ENCODE results near the gene DIPK1B.

The DIPK1B gene

GRCh38 chr9:136762915-136763648 lies 50.7 kb downstream of the DIPK1B start:
- Histone ChIP-seq H3K4me3 (replicated peaks; ENCODE audit: insufficient read depth, low read length) (no peak overlapping the region), H3K27me3 (ENCODE audit: insufficient read depth, poor library complexity, severe bottlenecking) (no peaks in the 10 kb centered on the region), H3K27ac (replicated peaks) (no peak overlapping the region)
- TF ChIP-seq CTCF (IDR thresholded peaks at IDR 0.05; ENCODE audit: insufficient read depth, low read length) (no peak), POLR2AphosphoS5 (IDR thresholded peaks at IDR 0.05; ENCODE audit: low read depth) (no peak), REST (IDR thresholded peaks at IDR 0.05; ENCODE audit: insufficient replicate concordance, low read depth) (no peak), SPI1 (IDR thresholded peaks at IDR 0.05; ENCODE audit: borderline replicate concordance, low read depth) (no peak), GABPA (IDR thresholded peaks at IDR 0.05; ENCODE audit: low read depth) (no peak)
- no peak for DNase-seq (ENCODE audit: low read depth in 1 of 2, low spot score in 1 of 2)

GRCh38 chr9:136763649-136764035 lies 51.3 kb downstream of the DIPK1B start:
- Histone ChIP-seq H3K4me3 (replicated peaks; ENCODE audit: insufficient read depth, low read length) (no peak overlapping the region), H3K27me3 (ENCODE audit: insufficient read depth, poor library complexity, severe bottlenecking) (no peaks in the 10 kb centered on the region), H3K27ac (replicated peaks) (no peak overlapping the region)
- no peak for TF ChIP-seq POLR2AphosphoS5 (IDR thresholded peaks at IDR 0.05; ENCODE audit: low read depth)
- no peak for TF ChIP-seq SPI1 (IDR thresholded peaks at IDR 0.05; ENCODE audit: borderline replicate concordance, low read depth)
- TF ChIP-seq CTCF (IDR thresholded peaks at IDR 0.05; ENCODE audit: insufficient read depth, low read length) = no peak
- no peak for TF ChIP-seq REST (IDR thresholded peaks at IDR 0.05; ENCODE audit: insufficient replicate concordance, low read depth)
- TF ChIP-seq GABPA (IDR thresholded peaks at IDR 0.05; ENCODE audit: low read depth) = no peak
- no peak for DNase-seq (ENCODE audit: low read depth in 1 of 2, low spot score in 1 of 2)

- Histone ChIP-seq H3K27me3 (ENCODE audit: insufficient read depth, poor library complexity, severe bottlenecking) (no peaks in the 10 kb centered on the region), H3K4me3 (replicated peaks; ENCODE audit: insufficient read depth, low read length) (no peak within 1 kb of the TSS), H3K27ac (replicated peaks) (no peak within 1 kb of the TSS)
- no peak for DNase-seq (ENCODE audit: low read depth in 1 of 2, low spot score in 1 of 2)
- no peak for TF ChIP-seq CTCF (IDR thresholded peaks at IDR 0.05; ENCODE audit: insufficient read depth, low read length)
- no peak for TF ChIP-seq SPI1 (IDR thresholded peaks at IDR 0.05; ENCODE audit: borderline replicate concordance, low read depth)
- TF ChIP-seq POLR2AphosphoS5 (IDR thresholded peaks at IDR 0.05; ENCODE audit: low read depth) = no peak
- TF ChIP-seq GABPA (IDR thresholded peaks at IDR 0.05; ENCODE audit: low read depth) = no peak
- no peak for TF ChIP-seq REST (IDR thresholded peaks at IDR 0.05; ENCODE audit: insufficient replicate concordance, low read depth)
Observed at GRCh38 chr9:136764301-136764891, 52.0 kb downstream of the DIPK1B start, which contains the start of gene LCN15. Gene LCN15, minus strand, starts transcription at chr9:136764518. Its CDS starts 30 bp downstream, at chr9:136764488.
